ENCODE results near the gene OXNAD1.

OXNAD1 gene

GRCh38 chr3:16331319-16331883, 66.4 kb downstream of the OXNAD1 start:
- DNase-seq = no peak

- DNase-seq = no peak
Measured at GRCh38 chr3:16332904-16333426, 68.0 kb downstream of the OXNAD1 start.

- no peak for DNase-seq
Measured at GRCh38 chr3:16334909-16335308, 69.9 kb downstream of the OXNAD1 start.

- no peak for DNase-seq
Measured at GRCh38 chr3:16335333-16335732, 70.3 kb downstream of the OXNAD1 start.

GRCh38 chr3:16335772-16336645, 71.0 kb downstream of the OXNAD1 start:
- DNase-seq = no peak

- DNase-seq = no peak
Measured at GRCh38 chr3:16336825-16337224, 71.8 kb downstream of the OXNAD1 start.

GRCh38 chr3:16337856-16338540, 73.0 kb downstream of the OXNAD1 start:
- DNase-seq = no peak

GRCh38 chr3:16338999-16339398, 74.0 kb downstream of the OXNAD1 start:
- no peak for DNase-seq

GRCh38 chr3:16343101-16343500, 78.1 kb downstream of the OXNAD1 start:
- DNase-seq = no peak

- DNase-seq = no peak
Measured at GRCh38 chr3:16346413-16347081, 81.5 kb downstream of the OXNAD1 start.

GRCh38 chr3:16347548-16347947, 82.5 kb downstream of the OXNAD1 start:
- DNase-seq = no peak

- no peak for DNase-seq
Measured at GRCh38 chr3:16349986-16350596, 85.1 kb downstream of the OXNAD1 start.

GRCh38 chr3:16350597-16351318, 85.7 kb downstream of the OXNAD1 start:
- no peak for DNase-seq

GRCh38 chr3:16352428-16352827, 87.4 kb downstream of the OXNAD1 start:
- no peak for DNase-seq

GRCh38 chr3:16354291-16354690, 89.3 kb downstream of the OXNAD1 start:
- DNase-seq = no peak

All from NCI-H187 (cell line).